Brain microvascular endothelial cell (primary cell): Measurements from ENCODE around the gene ASAP3.

Experiments
- DNase-seq: peaks from one replicate; pipeline ENCODE4 v3.0.0-alpha.2; 2020
- H3K27ac ChIP-seq: fragments of 250-450 bp; sonication (Bioruptor Pico); 2 replicates; pipeline ENCODE4 v1.5.1; 2020; ENCODE audit warnings: mild to moderate bottlenecking, moderate library complexity
- H3K27me3 ChIP-seq: fragments of 250-450 bp; sonication (Bioruptor Pico); replicated peaks from 2 replicates; pipeline ENCODE4 v1.5.1; 2020; ENCODE audit warnings: mild to moderate bottlenecking
- H3K36me3 ChIP-seq: fragments of 250-450 bp; sonication (Bioruptor Pico); replicated peaks from 2 replicates; pipeline ENCODE4 v1.5.1; 2020; ENCODE audit warnings: mild to moderate bottlenecking
- H3K4me3 ChIP-seq: 2 replicates; pipeline ENCODE4 v1.5.1; 2011; ENCODE audit warnings: low read depth, mild to moderate bottlenecking, control low read depth, low read length, moderate library complexity
- in situ Hi-C: cut with HindIII; loops from 2 replicates; pipeline ENCODE4 v1.10.0; 2017; ENCODE audit warnings: low sequenced_read_pairs, low pct_ligation_motif_present
- TF ChIP-seq, protein P1 (sequence below): IDR thresholded peaks from 2 replicates; pipeline ENCODE4 v1.5.1; 2011; ENCODE audit warnings: low read depth, mild to moderate bottlenecking, moderate library complexity, low read length, control low read depth, inconsistent platforms; ENCODE audit errors: missing control alignments

Gene ASAP3

DNA sequence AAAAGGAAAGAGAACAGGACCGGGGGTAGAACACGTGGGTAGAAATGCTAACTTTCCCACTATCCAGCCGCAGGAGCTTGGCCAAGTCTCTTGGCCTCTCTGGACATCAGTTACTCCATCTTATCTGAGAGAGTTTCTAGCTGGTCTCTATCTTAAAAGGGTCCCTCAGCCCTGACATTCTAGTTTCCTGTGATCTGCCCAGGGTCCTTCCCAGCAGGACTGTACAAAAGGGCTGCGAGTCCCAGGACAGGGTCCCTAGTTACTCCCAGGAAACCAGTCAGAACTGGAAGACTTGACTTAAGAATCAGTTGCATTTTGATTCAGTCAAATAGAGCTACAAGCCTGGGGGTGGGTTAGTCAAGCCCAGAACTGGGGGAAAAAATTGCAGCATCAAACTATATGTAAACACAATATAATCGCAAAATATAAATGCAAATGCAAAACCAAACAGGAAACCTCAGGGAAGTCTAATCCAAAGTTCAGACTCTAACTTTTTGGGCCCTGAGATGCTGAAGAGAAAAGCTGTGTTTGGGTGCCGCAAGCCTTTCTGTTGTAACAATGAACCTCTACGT lies 2.9 kb downstream of the ASAP3 start:
- H3K27me3 ChIP-seq, result no peaks in the 10 kb centered on the region
- in situ Hi-C loops, result no loop called here
- H3K36me3 ChIP-seq, result no peaks in the 10 kb centered on the region
- TF ChIP-seq, protein P1, sequence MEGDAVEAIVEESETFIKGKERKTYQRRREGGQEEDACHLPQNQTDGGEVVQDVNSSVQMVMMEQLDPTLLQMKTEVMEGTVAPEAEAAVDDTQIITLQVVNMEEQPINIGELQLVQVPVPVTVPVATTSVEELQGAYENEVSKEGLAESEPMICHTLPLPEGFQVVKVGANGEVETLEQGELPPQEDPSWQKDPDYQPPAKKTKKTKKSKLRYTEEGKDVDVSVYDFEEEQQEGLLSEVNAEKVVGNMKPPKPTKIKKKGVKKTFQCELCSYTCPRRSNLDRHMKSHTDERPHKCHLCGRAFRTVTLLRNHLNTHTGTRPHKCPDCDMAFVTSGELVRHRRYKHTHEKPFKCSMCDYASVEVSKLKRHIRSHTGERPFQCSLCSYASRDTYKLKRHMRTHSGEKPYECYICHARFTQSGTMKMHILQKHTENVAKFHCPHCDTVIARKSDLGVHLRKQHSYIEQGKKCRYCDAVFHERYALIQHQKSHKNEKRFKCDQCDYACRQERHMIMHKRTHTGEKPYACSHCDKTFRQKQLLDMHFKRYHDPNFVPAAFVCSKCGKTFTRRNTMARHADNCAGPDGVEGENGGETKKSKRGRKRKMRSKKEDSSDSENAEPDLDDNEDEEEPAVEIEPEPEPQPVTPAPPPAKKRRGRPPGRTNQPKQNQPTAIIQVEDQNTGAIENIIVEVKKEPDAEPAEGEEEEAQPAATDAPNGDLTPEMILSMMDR, result no peak
- no peak for DNase-seq
- no peak overlapping the region for H3K27ac ChIP-seq
- H3K4me3 ChIP-seq, result no peak overlapping the region

DNA sequence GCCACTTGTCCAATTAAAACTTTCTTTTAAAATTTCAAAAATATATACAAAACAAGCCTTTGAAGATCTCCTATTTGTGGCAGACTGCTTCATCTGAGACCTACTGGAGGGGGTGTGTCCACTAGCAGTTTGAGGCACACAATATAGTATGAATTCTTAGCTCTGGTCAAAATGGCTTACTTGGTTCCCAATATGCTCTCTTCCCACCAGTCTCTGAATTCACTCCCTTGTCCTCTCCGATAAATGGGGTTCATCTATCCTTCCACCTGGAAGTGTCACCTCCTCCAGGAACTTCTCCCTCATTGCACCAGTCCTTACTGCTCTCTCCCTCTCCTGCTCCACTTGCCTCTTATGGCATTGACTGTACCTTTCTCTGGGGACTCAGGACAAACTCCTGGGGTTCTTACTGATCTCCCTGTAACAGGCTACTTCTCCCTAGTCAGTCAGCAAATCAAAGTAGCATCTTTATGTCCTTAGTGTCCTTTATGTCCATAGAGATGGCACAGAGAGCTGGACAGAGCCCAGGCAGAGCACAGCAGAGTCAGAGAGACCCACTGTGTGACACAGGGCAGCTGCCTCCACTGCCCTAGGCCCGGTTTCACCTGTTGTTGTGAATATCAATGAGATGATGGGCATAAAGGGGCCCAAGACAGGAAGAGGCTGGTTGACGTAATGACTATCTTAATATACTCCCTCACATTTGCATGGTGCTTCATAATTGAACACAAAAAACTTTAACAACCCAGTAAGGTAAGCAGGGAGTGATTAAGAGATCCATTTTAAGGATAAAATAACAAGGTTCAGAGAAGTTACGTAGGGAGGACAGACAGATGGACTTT lies 3.6 kb downstream of the ASAP3 start:
- DNase-seq, result no peak
- in situ Hi-C loops, result no loop called here
- TF ChIP-seq, protein P1, result no peak
- no peak overlapping the region for H3K27ac ChIP-seq
- no peaks in the 10 kb centered on the region for H3K27me3 ChIP-seq
- H3K36me3 ChIP-seq, result no peaks in the 10 kb centered on the region
- H3K4me3 ChIP-seq, result no peak overlapping the region

GRCh38 chr1:23479666-23479941 lies 4.4 kb downstream of the ASAP3 start:
- in situ Hi-C loops, result no loop called here
- TF ChIP-seq, protein P1, result no peak
- Histone ChIP-seq H3K27me3 (no peaks in the 10 kb centered on the region), H3K4me3 (no peak overlapping the region), H3K27ac (no peak overlapping the region), H3K36me3 (no peaks in the 10 kb centered on the region)
- no peak for DNase-seq

- H3K27ac ChIP-seq, result no peak overlapping the region
- H3K27me3 ChIP-seq, result no peaks in the 10 kb centered on the region
- TF ChIP-seq, protein P1, result no peak
- no peak overlapping the region for H3K4me3 ChIP-seq
- no peaks in the 10 kb centered on the region for H3K36me3 ChIP-seq
- peak; percentile 30 for DNase-seq
- in situ Hi-C loops, result no loop called here
Measured at GRCh38 chr1:23478896-23479665, 4.9 kb downstream of the ASAP3 start.

- TF ChIP-seq, protein P1, result no peak
- in situ Hi-C loops, result no loop called here
- Histone ChIP-seq H3K36me3 (no peaks in the 10 kb centered on the region), H3K27me3 (no peaks in the 10 kb centered on the region), H3K27ac (no peak overlapping the region), H3K4me3 (no peak overlapping the region)
- no peak for DNase-seq
Measured at GRCh38 chr1:23477359-23478144, 6.4 kb downstream of the ASAP3 start.
